Loucy (cell line): Measurements from ENCODE around the gene SMIM30.

Source experiments
- H2AFZ ChIP-seq: fragments of 200-600 bp; sonication (generic); 2 replicates; pipeline ENCODE4 v1.6.0; 2016; ENCODE audit warnings: antibody characterized with exemption, mild to moderate bottlenecking, low read length, moderate library complexity
- H3F3A ChIP-seq: fragments of 200-600 bp; 2 replicates; pipeline ENCODE4 v1.6.0; 2016; ENCODE audit warnings: antibody characterized with exemption, low read depth, mild to moderate bottlenecking
- H3K27me3 ChIP-seq: fragments of 200-600 bp; sonication (generic); 2 replicates; pipeline ENCODE4 v1.6.1; 2014; ENCODE audit warnings: low read length, mild to moderate bottlenecking; ENCODE audit not compliant: insufficient read depth, poor library complexity, severe bottlenecking
- H3K36me3 ChIP-seq: fragments of 200-600 bp; sonication (generic); 2 replicates; pipeline ENCODE4 v1.6.1; 2016; ENCODE audit warnings: low read length; ENCODE audit not compliant: insufficient read depth
- H3K4me1 ChIP-seq: fragments of 200-600 bp; sonication (generic); 2 replicates; pipeline ENCODE4 v1.5.1; 2014; ENCODE audit warnings: low read length, mild to moderate bottlenecking; ENCODE audit not compliant: insufficient read depth, poor library complexity, severe bottlenecking
- H3K4me2 ChIP-seq: fragments of 200-600 bp; sonication (generic); 2 replicates; pipeline ENCODE4 v1.6.0; 2014; ENCODE audit warnings: antibody characterized with exemption, low read length, low read depth, mild to moderate bottlenecking; ENCODE audit not compliant: poor library complexity, severe bottlenecking
- H3K4me3 ChIP-seq: fragments of 200-600 bp; sonication (generic); 2 replicates; pipeline ENCODE4 v1.5.1; 2014; ENCODE audit warnings: low read length, mild to moderate bottlenecking, mixed read lengths; ENCODE audit not compliant: poor library complexity, severe bottlenecking
- H3K79me2 ChIP-seq: fragments of 200-600 bp; sonication (generic); 2 replicates; pipeline ENCODE4 v1.6.1; 2014; ENCODE audit warnings: low read length; ENCODE audit not compliant: insufficient read depth
- H3K9ac ChIP-seq: fragments of 200-600 bp; sonication (generic); 2 replicates; pipeline ENCODE4 v1.6.0; 2014; ENCODE audit warnings: mild to moderate bottlenecking, low read depth, low read length, moderate library complexity; ENCODE audit not compliant: poor library complexity, severe bottlenecking
- H3K9me2 ChIP-seq: fragments of 200-600 bp; sonication (generic); replicated peaks from 2 replicates; pipeline ENCODE4 v1.6.1; 2016; ENCODE audit warnings: low read depth, low read length, mixed read lengths
- H3K9me3 ChIP-seq: fragments of 200-600 bp; sonication (generic); 2 replicates; pipeline ENCODE4 v1.6.1; 2014; ENCODE audit warnings: mild to moderate bottlenecking, antibody characterized with exemption, low read length, low read depth; ENCODE audit not compliant: insufficient read depth
- H4K20me1 ChIP-seq: fragments of 200-600 bp; sonication (generic); 2 replicates; pipeline ENCODE4 v1.6.0; 2014; ENCODE audit warnings: antibody characterized with exemption, low read length, mild to moderate bottlenecking; ENCODE audit not compliant: insufficient read depth, poor library complexity, severe bottlenecking
- EZH2phosphoT487 ChIP-seq: fragments of 200-600 bp; IDR thresholded peaks from 2 replicates; pipeline ENCODE4 v1.6.1; 2018; ENCODE audit warnings: antibody characterized with exemption, mild to moderate bottlenecking, moderate library complexity, borderline replicate concordance
- TF ChIP-seq, protein P1 (sequence below): fragments of 200-600 bp; sonication (generic); conservative IDR thresholded peaks from 2 replicates; pipeline ENCODE4 v1.5.1; 2014; ENCODE audit warnings: mild to moderate bottlenecking, antibody characterized with exemption, low read length

The SMIM30 gene

DNA sequence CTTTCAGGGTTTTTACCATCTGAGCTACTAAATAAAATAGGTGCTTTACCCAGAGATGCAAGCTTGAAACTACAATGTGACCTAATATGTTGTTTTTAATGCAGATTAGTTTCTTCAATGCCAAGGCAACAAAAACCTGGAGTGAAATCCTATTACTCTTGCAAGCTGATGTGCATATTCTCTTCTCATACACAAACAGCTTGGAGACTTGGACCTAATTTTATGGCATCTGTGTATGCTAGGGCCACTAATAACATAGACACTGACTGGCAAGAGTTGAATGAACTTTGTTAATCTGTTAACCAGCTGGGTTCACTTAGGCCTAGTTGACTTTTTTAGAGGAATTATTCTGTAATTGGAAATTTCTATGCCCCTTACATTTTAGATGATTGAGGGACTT is 23.4 kb upstream of the SMIM30 start:
- Histone ChIP-seq H3K9me3 (no peaks in the 10 kb centered on the region), H4K20me1 (no peaks in the 10 kb centered on the region), H2AFZ (peak overlapping the region; percentile 13; the same call in 1 of the 2 replicates), H3K4me3 (no peak overlapping the region), H3K27me3 (no peaks in the 10 kb centered on the region), H3F3A (no peaks in the 10 kb centered on the region), H3K9ac (no peak overlapping the region), H3K79me2 (no peaks in the 10 kb centered on the region), H3K9me2 (no peaks in the 10 kb centered on the region), H3K4me1 (peaks cover 10% of the 10 kb centered on the region), H3K4me2 (no peak overlapping the region), H3K36me3 (no peaks in the 10 kb centered on the region)
- no peak for TF ChIP-seq EZH2phosphoT487
- TF ChIP-seq, protein P1, sequence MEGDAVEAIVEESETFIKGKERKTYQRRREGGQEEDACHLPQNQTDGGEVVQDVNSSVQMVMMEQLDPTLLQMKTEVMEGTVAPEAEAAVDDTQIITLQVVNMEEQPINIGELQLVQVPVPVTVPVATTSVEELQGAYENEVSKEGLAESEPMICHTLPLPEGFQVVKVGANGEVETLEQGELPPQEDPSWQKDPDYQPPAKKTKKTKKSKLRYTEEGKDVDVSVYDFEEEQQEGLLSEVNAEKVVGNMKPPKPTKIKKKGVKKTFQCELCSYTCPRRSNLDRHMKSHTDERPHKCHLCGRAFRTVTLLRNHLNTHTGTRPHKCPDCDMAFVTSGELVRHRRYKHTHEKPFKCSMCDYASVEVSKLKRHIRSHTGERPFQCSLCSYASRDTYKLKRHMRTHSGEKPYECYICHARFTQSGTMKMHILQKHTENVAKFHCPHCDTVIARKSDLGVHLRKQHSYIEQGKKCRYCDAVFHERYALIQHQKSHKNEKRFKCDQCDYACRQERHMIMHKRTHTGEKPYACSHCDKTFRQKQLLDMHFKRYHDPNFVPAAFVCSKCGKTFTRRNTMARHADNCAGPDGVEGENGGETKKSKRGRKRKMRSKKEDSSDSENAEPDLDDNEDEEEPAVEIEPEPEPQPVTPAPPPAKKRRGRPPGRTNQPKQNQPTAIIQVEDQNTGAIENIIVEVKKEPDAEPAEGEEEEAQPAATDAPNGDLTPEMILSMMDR, result no peak

DNA sequence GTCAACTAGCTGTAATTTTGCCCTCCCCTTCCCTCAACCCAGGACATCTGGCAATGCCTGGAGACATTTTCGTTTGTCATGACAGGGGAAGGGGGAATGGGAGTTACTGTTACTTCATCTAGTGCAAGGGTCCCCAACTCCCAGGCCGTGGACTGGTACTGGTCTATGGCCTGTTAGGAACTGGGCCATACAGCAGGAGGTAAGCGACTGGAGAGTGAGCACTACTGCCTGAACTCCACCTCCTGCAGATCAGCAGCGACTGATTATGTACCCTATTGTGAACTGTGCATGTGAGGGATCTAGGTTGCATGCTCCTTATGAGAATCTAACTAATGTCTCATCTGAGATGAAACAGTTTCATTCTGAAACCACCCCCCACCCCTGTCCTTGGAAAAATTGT is 22.6 kb upstream of the SMIM30 start:
- H3K36me3 ChIP-seq, result no peaks in the 10 kb centered on the region
- no peaks in the 10 kb centered on the region for H3K27me3 ChIP-seq
- H3K9me2 ChIP-seq, result no peaks in the 10 kb centered on the region
- H2AFZ ChIP-seq, result no peak overlapping the region
- H4K20me1 ChIP-seq, result no peaks in the 10 kb centered on the region
- H3K4me1 ChIP-seq, result peaks cover 10% of the 10 kb centered on the region
- no peaks in the 10 kb centered on the region for H3F3A ChIP-seq
- H3K9ac ChIP-seq, result no peak overlapping the region
- no peak overlapping the region for H3K4me3 ChIP-seq
- H3K79me2 ChIP-seq, result no peaks in the 10 kb centered on the region
- H3K4me2 ChIP-seq, result no peak overlapping the region
- TF ChIP-seq EZH2phosphoT487, result no peak
- TF ChIP-seq, protein P1, result no peak
- no peaks in the 10 kb centered on the region for H3K9me3 ChIP-seq

DNA sequence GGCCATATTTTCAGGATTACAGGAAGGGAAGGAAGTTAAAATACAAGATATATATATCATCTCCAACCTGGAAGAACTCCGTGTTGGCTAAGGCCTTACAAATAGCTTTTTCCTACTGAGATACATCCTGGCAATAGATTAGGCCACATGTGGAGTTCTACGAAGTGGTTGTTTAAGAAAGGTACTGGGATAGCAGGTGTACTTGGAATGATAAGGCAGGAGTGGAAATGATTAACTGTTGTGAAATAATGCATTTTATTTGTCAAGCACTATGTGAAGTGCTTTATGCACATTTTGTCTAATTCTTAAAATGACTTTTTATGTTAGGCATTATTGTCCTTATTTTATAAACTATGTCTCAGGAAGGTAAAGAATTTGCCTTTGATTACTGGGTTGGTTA is 18.9 kb upstream of the SMIM30 start:
- no peaks in the 10 kb centered on the region for H3K36me3 ChIP-seq
- H3F3A ChIP-seq, result no peaks in the 10 kb centered on the region
- H3K9me2 ChIP-seq, result no peaks in the 10 kb centered on the region
- no peak overlapping the region for H2AFZ ChIP-seq
- H3K4me3 ChIP-seq, result no peak overlapping the region
- H3K9ac ChIP-seq, result no peak overlapping the region
- H3K79me2 ChIP-seq, result no peaks in the 10 kb centered on the region
- H3K9me3 ChIP-seq, result no peaks in the 10 kb centered on the region
- peaks cover 6% of the 10 kb centered on the region for H3K4me1 ChIP-seq
- no peak overlapping the region for H3K4me2 ChIP-seq
- H4K20me1 ChIP-seq, result no peaks in the 10 kb centered on the region
- TF ChIP-seq EZH2phosphoT487, result no peak
- no peaks in the 10 kb centered on the region for H3K27me3 ChIP-seq

DNA sequence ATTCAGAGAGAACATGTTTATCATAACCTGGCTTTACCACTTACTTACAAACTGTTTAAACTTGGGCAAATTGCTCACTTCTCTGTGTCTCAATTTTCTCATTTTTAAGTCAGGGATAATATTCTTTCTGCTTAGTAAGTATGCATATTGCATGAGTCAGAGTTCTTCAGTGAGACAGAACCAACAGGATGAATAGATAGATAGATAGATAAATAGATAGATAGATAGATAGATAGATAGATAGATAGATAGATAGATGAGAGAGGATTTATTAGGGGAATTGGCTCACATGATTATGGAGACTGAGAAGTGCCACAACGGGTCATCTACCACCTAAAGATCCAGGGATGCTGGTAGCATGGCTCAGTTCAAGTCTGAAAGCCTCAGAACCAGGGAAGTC is 15.7 kb upstream of the SMIM30 start:
- no peak overlapping the region for H3K9ac ChIP-seq
- TF ChIP-seq, protein P1, result no peak
- no peak for TF ChIP-seq EZH2phosphoT487
- no peaks in the 10 kb centered on the region for H3K4me1 ChIP-seq
- no peaks in the 10 kb centered on the region for H3K9me3 ChIP-seq
- no peaks in the 10 kb centered on the region for H4K20me1 ChIP-seq
- H3K4me3 ChIP-seq, result no peak overlapping the region
- no peak overlapping the region for H2AFZ ChIP-seq
- no peaks in the 10 kb centered on the region for H3K79me2 ChIP-seq
- no peak overlapping the region for H3K4me2 ChIP-seq
- no peaks in the 10 kb centered on the region for H3K36me3 ChIP-seq
- no peaks in the 10 kb centered on the region for H3K9me2 ChIP-seq
- H3K27me3 ChIP-seq, result no peaks in the 10 kb centered on the region
- no peaks in the 10 kb centered on the region for H3F3A ChIP-seq
